GM18870 (cell line): ENCODE measurements around the gene TAPBP.
"Not testable (repeated sequence)": the region's sequence is repeated elsewhere in the genome, so short reads cannot be mapped to it uniquely, and the experiment has no call there.

Source experiments
- ATAC-seq: cut with Tn5 transposase; IDR thresholded peaks from one replicate; pipeline ENCODE4 v1.9.1; 2021; ENCODE audit warnings: moderate library complexity; ENCODE audit not compliant: unreplicated experiment

Gene TAPBP

DNA sequence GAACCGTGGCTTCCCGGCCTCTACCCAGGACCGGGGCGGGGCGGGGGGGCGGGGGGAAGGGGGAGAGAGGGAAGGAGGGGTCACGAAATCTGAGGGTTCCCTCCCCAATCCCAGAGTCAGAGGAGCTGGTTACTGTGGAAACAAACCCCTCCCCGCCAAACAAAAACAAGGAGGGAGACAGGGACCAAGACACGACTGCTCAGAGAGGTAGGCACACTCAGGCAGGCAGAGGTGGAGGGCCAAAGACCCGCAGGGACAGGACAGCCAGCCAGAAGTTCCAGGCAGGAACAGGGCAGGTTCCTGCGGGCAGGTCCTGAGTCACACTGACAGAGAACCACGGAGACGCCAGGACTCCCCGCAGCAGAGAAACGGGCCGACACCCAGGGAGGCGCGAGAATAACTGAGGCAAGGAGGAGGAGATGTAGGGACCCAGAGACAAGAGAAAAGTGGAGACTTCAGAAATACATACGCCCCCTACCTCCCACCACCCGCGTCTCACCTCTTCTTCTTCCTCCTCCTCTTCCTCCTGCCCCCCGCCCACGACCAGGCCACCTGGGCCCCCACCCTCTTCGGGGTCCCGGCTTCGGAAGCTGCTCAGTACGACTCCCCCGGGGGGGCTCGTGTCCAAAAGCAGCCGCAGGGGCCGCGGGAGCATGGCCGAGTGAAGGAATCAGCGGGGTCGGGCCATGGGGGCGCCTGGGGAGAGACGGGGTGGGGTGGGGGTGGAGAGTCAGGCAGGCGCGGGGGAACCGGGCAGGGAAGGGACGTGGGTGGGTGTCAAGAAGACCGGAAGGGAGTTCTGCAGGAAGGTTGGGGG is 15.7 kb downstream of the TAPBP start:
- no peak for ATAC-seq

DNA sequence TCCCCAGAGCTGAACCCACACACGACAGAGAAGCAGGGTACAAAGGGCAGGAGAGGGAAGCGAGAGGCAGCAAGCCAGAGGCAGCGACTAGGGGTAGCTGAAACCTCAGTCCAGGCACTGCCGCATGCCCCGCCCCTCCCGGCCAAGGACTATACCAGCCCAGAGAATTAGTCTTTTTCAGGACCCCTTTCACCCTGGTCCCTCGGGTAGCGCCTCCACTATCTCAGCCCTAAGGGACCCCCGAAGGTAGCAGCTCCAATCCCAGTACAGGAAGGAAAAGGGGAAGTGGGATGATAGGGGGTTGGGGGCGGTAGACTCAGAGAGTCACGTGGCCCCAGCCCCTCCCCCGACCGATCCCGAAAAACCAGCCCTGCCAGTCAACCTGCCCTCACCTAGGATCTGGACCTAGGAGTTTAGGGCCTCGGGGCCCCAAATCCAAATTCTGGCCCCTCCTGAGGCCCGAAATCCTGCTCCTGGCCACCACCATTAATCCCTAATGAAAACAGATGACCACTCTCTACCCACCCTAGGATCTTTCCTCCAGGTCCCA is 16.4 kb downstream of the TAPBP start:
- no peak for ATAC-seq

DNA sequence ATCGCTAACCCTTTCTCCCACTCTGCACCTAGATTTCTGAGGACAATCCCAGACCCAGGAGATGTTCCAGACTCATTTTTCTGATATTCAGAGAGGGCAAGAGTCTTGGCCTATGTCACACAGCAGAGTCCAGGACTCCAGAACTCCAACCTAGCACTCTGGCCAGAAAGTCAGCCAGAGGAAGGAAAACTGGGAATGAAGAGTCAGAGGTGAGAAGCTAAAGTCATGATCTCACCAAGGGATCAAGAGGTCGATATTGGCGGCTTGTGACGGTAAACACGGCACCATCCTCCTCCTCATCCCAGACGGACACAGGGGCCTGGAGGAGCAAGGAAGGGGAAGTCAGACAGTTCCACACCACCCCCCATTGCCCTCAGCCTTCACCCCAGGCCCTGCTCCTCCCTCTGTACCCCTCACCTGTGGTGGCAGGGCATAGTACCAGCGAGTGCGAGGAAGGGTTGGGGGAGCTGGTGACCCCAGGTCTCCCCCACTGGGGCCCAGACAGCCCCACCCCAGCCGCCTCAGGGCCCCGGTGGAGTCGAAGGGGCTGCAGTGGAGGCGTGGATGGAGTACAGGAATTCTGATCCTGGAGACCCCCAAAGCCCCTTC is 17.0 kb downstream of the TAPBP start:
- ATAC-seq, result no peak

DNA sequence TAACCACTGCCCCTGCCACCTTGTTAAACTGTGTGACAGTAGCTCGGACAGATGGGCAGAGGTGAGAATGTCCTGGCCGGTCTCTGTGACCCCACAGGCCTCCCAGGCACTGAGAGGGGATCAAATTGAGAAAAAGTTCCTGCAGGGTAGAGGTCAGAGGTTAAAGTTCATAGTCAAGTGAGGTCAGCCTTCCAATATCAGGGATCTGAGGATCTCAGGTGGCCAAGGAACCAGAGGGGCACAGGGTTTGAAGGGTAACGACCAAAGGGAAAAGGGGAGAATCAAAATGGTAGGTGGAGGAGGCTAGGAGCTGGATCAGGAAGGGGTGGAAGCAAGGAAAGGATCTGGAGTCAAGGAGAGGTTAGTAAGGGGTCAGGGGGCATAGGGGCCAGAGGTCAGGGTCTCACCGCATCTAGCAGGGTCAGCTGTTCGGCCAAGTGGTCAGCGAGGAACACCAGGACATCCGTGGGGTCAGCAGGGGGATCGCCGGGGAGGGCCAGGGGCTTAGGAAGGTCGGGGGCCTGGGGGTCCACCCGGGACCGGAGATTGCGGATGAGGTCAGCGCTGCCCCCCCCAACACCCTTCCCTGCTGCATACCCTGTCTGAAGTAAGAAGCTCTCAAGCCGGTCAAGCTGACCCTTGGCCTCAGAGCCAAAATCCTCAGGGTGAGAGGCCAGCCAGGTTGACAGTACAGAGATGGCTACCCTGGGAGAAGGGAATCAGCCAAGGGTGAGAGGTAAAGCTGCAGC is 18.1 kb downstream of the TAPBP start:
- no peak for ATAC-seq

- no peak for ATAC-seq
These were observed 19.6 kb downstream of the TAPBP start for GRCh38 chr6:33294086-33294823.

DNA sequence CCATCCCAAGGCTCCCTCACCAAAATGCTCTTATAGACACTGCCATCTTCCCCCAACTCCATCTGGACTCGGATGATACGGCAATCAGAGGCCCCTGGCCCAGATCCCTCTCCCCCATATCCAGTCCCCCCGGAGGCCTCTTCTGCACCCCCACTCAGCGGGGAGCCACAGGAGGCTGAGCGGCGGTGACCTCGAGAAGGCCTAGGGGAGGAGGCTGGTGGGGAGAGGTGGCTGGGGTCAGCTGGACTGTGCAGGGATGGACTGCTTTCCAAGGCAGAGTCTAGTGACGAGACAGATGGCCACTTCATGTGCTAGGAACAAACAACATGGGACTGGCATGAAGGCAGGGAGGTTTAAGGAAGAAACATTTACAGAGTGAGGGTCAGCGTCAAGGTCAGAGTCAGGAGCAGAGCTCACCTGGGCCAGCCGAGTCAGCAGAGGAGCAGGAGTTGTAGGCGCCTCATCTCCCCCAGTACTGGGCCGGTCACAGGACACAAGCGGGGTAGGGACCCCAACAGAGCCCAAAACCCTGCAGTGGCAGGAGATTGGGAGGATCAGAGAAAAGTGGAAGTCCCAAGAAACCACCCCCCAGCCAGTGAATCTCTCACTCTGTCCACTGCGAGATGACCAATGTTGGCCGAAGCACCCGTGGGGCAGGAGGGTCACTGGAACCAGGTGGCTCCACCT is 20.7 kb downstream of the TAPBP start:
- ATAC-seq, result no peak

GRCh38 chr6:33290459-33290858 is 23.4 kb downstream of the TAPBP start:
- no peak for ATAC-seq

DNA sequence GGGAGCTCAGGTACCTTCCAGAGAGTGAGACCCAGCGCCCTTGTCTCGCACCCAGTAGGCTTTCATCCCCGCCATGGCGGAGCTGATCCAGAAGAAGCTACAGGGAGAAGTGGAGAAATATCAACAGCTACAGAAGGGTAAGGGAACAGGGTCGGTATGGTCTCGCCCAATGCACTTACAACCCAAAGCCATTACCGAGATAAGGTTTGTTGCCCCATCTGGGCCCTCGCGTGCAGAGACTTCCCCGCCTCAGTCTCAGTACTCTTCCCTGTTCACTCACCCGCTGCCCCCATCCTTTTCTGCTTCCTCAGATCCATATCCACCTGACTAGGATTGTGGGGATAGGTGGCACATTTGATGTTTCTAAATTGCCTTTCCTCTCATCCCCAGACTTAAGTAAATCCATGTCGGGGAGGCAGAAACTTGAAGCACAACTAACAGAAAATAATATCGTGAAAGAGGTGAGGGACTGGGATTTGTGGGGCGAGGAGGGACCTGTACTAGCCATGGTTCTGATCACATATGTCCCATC is 24.0 kb downstream of the TAPBP start:
- ATAC-seq, result no peak

GRCh38 chr6:33288921-33289783 is 24.7 kb downstream of the TAPBP start, which contains the start of the genes PFDN6 and WDR46:
TSS of gene PFDN6 (plus strand) at chr6:33289601. CDS start at chr6:33289857, 256 bp downstream.
TSS of gene WDR46 (minus strand) at chr6:33289239. CDS start at chr6:33289170, 69 bp downstream.
- peak; percentile 68 for ATAC-seq

- ATAC-seq, result no peak
These were observed 25.5 kb downstream of the TAPBP start for GRCh38 chr6:33288141-33288920.

DNA sequence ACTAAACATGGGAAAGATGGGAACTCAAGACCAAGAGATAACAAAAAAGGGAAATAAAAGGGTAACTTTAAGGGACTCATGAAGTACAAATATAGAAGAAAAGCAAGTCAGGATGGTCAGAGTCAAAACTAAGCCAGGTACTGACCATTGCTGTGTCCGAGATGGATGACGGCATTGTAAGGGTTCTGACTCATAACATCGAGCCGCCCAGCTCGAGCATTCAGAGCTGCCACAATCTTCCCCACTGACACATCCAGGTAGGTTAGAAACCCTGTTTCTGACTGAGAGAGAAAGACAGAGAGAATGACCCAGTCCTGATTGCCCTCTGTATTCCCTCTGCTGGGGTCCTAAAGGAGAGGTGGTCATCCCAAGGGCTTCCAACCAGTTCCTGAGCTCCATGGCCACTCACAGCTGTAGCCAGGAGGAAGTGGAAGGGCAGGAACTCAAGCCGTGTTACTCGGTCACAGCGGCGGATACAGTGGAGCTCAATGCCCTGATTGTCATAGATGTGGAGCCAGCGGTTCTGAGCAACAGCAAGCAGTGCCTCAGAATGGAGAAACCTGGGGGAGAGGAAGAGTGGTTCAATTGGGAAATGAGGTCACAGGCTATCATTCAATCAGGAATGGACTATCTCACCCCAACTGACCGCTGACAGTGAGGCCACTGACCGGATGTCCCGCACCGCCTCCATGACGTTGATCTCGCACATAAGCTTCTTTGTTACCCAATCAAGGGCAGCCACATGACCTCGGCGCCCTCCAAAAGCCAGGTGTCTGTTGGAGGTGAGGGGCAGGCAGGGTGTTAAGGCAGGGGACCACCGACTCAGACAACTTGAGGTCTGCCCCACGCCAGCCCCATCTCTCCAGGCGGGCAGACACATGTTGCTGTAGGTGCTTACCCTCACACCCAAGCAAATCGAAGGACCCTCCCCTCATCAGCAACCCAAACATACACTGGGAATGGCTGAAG is 26.6 kb downstream of the TAPBP start:
- no peak for ATAC-seq

DNA sequence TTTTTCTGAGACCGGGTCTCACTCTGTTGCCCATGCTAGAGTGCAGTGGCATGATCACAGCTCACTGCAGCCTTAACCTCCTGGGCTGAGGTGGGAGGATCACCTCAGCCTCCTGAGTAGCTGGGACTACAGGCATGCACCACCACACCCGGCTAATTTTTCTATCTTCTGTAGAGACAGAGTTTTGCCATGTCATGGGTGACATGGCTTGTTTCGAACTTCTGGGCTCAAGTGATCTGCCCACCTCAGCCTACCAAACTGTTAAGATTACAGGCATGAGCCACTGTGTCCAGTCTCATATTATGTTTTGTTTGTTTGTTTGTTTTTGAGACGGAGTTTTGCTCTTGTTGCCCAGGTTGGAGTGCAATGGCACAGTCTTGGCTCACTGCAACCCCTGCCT is 28.7 kb downstream of the TAPBP start:
- not testable (repeated sequence) for ATAC-seq

DNA sequence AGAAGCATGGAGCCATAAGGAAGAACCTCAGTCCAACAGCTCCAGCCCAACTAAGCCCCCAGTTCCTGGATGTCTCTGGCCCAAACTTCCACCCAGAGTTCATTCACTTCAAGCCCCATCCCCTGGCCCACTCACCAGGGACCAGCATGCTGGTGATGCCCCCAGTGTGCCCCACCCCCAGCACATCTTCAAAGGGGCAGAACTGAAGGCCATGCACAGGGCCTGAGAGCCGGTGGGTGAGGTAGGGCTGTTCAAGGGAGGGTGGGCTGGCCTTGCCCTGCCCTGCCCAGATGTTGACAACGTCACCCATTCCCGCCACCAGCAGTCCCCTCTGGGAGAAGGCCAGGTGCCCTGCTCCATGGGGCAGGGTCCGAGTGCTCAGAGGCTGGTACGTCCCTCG is 33.3 kb downstream of the TAPBP start:
- ATAC-seq, result no peak

GRCh38 chr6:33279971-33280511 is 33.8 kb downstream of the TAPBP start:
- no peak for ATAC-seq

DNA sequence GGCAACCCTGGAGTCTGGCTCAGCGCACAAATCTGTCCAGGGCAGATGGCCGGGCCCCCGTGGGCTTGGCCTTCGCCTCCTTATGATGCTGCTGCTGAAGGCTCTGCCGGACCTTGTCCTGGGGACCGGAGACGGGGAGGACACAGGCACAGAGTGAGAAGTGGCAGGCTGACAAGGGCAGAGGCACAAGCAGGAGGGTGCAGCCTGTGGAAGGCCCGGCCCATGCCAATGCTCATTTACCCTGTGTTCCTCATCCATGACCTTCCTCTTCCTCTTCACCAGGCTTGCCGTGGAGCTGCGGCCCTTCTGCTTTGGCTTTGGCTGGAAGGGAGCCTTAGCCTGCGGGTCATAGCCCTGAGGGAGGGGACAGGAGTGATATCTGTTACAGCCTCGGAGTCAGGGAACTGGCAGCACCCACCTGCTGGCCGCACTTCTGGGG is 34.6 kb downstream of the TAPBP start:
- ATAC-seq, result no peak

DNA sequence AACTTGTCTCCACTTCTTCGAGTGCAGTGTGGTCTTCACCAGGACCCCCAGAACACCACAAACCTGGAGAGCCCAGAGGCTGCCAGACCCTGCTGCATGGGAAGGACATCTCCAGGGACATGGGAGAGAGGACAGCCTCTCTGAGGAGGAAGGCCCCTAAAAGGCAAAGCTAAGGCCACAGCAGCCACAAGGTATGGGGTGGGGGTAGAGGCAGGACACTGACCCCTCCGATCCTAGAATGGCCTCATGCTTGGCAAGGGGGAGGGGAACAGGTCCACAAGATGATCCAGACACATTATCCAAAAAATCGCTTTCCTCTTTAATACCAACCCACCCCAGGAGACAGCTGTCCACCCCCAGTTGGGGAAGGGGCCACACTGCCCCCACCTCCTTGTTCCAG is 35.1 kb downstream of the TAPBP start:
- no peak for ATAC-seq

DNA sequence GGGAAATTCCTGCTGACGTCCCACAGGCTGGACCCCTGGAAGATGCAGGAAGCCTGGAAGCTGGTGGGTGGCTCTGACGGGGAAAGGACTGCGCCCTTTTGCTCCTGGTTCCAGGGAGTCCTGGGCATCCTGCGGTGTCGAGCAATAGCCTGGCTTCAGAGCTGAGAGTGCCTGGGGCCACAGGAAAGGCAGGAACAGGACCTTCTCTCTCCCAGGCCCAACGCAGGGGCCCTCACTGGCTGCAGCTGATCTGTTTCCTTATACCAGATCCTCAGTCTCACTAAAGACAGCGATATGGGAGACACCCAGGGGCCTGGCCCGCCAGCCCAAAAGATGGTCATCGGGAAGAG is 35.5 kb downstream of the TAPBP start:
- ATAC-seq, result no peak
